K562 (cell line): ENCODE data around the gene TUBA3C. TPM values are rescaled to one million over a fixed set of nuclear protein-coding genes. Genes with fewer than 3 reads are reported as not detected.

Experiments
- ATAC-seq: fragments of 200-7000 bp; cut with Tn5 transposase; 3 replicates; pipeline ENCODE4 v1.9.1; 2020; ENCODE audit warnings: moderate library complexity
- BruUV-seq: library from RNA; stranded (reverse); fragments of 400-500 nt; replicated peaks from 2 replicates; lab custom pipeline; 2021; lab: Mats Ljungman, UMichigan
- CTCF ChIA-PET: fragments of 300-600 bp; formaldehyde crosslinking; extraction: SDS; loops from one replicate; lab custom pipeline; 2021; ENCODE audit warnings: low intra/inter-chr PET ratio; lab: Yijun Ruan, JAX
- POLR2A ChIA-PET: fragments of 300-600, 350-650 bp; sonication (Branson Sonifier 250); formaldehyde crosslinking; extraction: SDS; loops from one replicate; lab custom pipeline; 2021; ENCODE audit warnings: antibody characterized with exemption, inconsistent platforms; lab: Yijun Ruan, JAX
- DNase-seq, 4 experiments: peaks; one replicate each; pipeline versions ENCODE4 v3.0.0 to v3.0.0-alpha.2; 2011 to 2018; ENCODE audit warnings: low spot score in 3 of 4, mixed read lengths in 3 of 4; ENCODE audit errors: extremely low read depth in 1 of 4
- FAIRE-seq: peaks from 2 replicates; lab custom pipeline; 2011; peaks lifted over from hg19 to GRCh38; lab: Jason Lieb, UNC
- H2AFZ ChIP-seq: 2 replicates; pipeline ENCODE4 v1.6.0; 2011; ENCODE audit warnings: low read depth, low read length, control low read depth, inconsistent platforms
- H3K27ac ChIP-seq: fragments of 200-600 bp; 3 replicates; pipeline ENCODE4 v1.8.0; 2011; ENCODE audit warnings: low read depth, mild to moderate bottlenecking, control low read depth, inconsistent platforms, low read length, moderate library complexity, mixed read lengths; ENCODE audit errors: extremely low read depth
- H3K27me3 ChIP-seq, 2 experiments: fragments of 300-600 bp in 1 of 2; 2 replicates in 1 of 2; 3 replicates in 1 of 2; pipeline versions ENCODE4 v1.6.0 to v1.8.0; 2011; ENCODE audit warnings: inconsistent platforms in 2 of 2, low read length in 2 of 2, mild to moderate bottlenecking in 1 of 2, mixed read lengths in 1 of 2, moderate library complexity in 1 of 2; ENCODE audit not compliant: control insufficient read depth in 2 of 2, insufficient read depth in 2 of 2
- H3K36me3 ChIP-seq: fragments of 300-600 bp; 3 replicates; pipeline ENCODE4 v1.8.0; 2011; ENCODE audit warnings: mild to moderate bottlenecking, low read length, inconsistent platforms; ENCODE audit not compliant: control insufficient read depth, insufficient read depth
- H3K4me1 ChIP-seq, 2 experiments: fragments of 200-600 bp in 1 of 2; replicated peaks in 1 of 2; 2 replicates in 1 of 2; 3 replicates in 1 of 2; pipeline versions ENCODE4 v1.5.1 to v1.8.0; 2011; ENCODE audit warnings: inconsistent platforms in 2 of 2, low read length in 2 of 2, mild to moderate bottlenecking in 1 of 2, mixed read lengths in 1 of 2, moderate library complexity in 1 of 2; ENCODE audit not compliant: control insufficient read depth in 2 of 2, insufficient read depth in 2 of 2
- H3K4me2 ChIP-seq: 2 replicates; pipeline ENCODE4 v1.6.1; 2011; ENCODE audit warnings: low read length, control low read depth, inconsistent platforms, mixed read lengths; ENCODE audit not compliant: insufficient read depth
- H3K4me3 ChIP-seq: fragments of 200-600 bp; sonication (generic), shearing (Covaris generic); 2 replicates; pipeline ENCODE4 v1.5.1; 2016; ENCODE audit warnings: control low read depth, inconsistent platforms
- H3K79me2 ChIP-seq: fragments of 200-600 bp; 3 replicates; pipeline ENCODE4 v1.8.0; 2011; ENCODE audit warnings: low read length, inconsistent platforms; ENCODE audit not compliant: control insufficient read depth, insufficient read depth
- H3K9ac ChIP-seq, 2 experiments: 2 replicates each; pipeline versions ENCODE4 v1.6.0 to v1.6.1; 2011; ENCODE audit warnings: low read depth in 2 of 2, low read length in 2 of 2, control low read depth in 1 of 2, inconsistent platforms in 1 of 2, mild to moderate bottlenecking in 1 of 2, mixed read lengths in 1 of 2; ENCODE audit not compliant: insufficient read depth in 1 of 2
- H3K9me1 ChIP-seq: one replicate; pipeline ENCODE4 v1.6.0; 2011; ENCODE audit warnings: inconsistent platforms, mild to moderate bottlenecking, low read length, moderate library complexity; ENCODE audit not compliant: control insufficient read depth, insufficient read depth
- H3K9me3 ChIP-seq: replicated peaks from 2 replicates; pipeline ENCODE4 v1.5.1; 2011; ENCODE audit warnings: low read depth, low read length, inconsistent platforms; ENCODE audit not compliant: control insufficient read depth, insufficient read depth
- H4K20me1 ChIP-seq: replicated peaks from 2 replicates; pipeline ENCODE4 v1.6.1; 2011; ENCODE audit warnings: low read length, inconsistent platforms, mixed read lengths; ENCODE audit not compliant: control insufficient read depth, insufficient read depth
- SMARCA5 ChIP-seq: fragments of 450-650 bp; IDR thresholded peaks from 2 replicates; pipeline ENCODE4 v1.6.1; 2016
- SP1 ChIP-seq: sonication (generic); formaldehyde crosslinking; IDR thresholded peaks from 2 replicates; pipeline ENCODE4 v1.8.1; 2022; ENCODE audit warnings: mild to moderate bottlenecking, missing genetic modification reagents
- TBP ChIP-seq: optimal IDR thresholded peaks from 2 replicates; pipeline ENCODE3; 2011; ENCODE audit warnings: low read depth, low read length, improper control_type of control experiment
- TEAD2 ChIP-seq: fragments of 450-650 bp; IDR thresholded peaks from 2 replicates; pipeline ENCODE4 v1.6.1; 2016; ENCODE audit warnings: missing genetic modification characterization, control low read depth, missing compliant biosample characterization
- ZKSCAN3 ChIP-seq: fragments of 250-450 bp; sonication (Bioruptor Pico); IDR thresholded peaks from 2 replicates; pipeline ENCODE4 v1.4.0; 2020
- WGBS: fragments of 100-300 bp; shearing (Covaris generic); methylation state at CpG from one replicate; pipeline ENCODE4 v1.1.6; 2016; ENCODE audit warnings: low coverage, mixed read lengths; ENCODE audit not compliant: insufficient coverage; ENCODE audit errors: missing lambda C conversion rate; 5-methylcytosine and 5-hydroxymethylcytosine counted together
- in situ Hi-C: fragments of 300-500 bp; cut with MboI; formaldehyde crosslinking; loops from 4 replicates; pipeline ENCODE4 v1.15.0; 2018; ENCODE audit warnings: inconsistent platforms, mixed read lengths
- intact Hi-C: fragments of 100-400 bp; cut with micrococcal nuclease; formaldehyde crosslinking; loops from 2 replicates; pipeline ENCODE4 v1.14.2; 2022
- polyA plus RNA-seq, 8 experiments: library from polyadenylated mRNA; depleted of rRNA in 4 of 8; stranded (reverse) in 5 of 8; unstranded in 3 of 8; fragments of >200 nt; fragmentation: Nextera tagmentation in 2 of 8; fragmentation: Illumina TruSeq in 1 of 8; extraction: Ambion mirVana in 2 of 8; extraction: Trizol in 1 of 8; gene quantifications; 2 replicates each; pipeline versions ENCODE4 v1.2.1 to v1.2.3, GENCODE V29; 2011 to 2014; ENCODE audit warnings: inconsistent platforms in 1 of 8, missing spikeins in 1 of 8
- total RNA-seq, 7 experiments: library from RNA; depleted of rRNA in 6 of 7; stranded (reverse); fragments of >200 nt in 6 of 7; fragmentation: Illumina TruSeq in 2 of 7; extraction: Trizol in 2 of 7; gene quantifications; 2 replicates each; pipeline versions ENCODE4 v1.2.1 to v1.2.3, GENCODE V29; 2011 to 2021; ENCODE audit warnings: low replicate concordance in 1 of 7
- TF ChIP-seq, protein P1 (sequence below): sonication (generic); formaldehyde crosslinking; IDR thresholded peaks from 2 replicates; pipeline ENCODE4 v1.8.0; 2022; ENCODE audit warnings: mild to moderate bottlenecking, missing genetic modification reagents
- TF ChIP-seq, protein P2 (sequence below): IDR thresholded peaks from 2 replicates; pipeline ENCODE4 v1.6.1; 2011; ENCODE audit warnings: borderline replicate concordance, low read depth, mild to moderate bottlenecking, moderate library complexity, low read length; ENCODE audit not compliant: insufficient read depth, poor library complexity, severe bottlenecking

Gene TUBA3C
- total and polyA plus RNA-seq, 9 of the 15 experiments (the other 6 are each of a cell fraction or from before 2014, with no cell fraction given): 0.10 to 4.2 (median 2.2) TPM

DNA sequence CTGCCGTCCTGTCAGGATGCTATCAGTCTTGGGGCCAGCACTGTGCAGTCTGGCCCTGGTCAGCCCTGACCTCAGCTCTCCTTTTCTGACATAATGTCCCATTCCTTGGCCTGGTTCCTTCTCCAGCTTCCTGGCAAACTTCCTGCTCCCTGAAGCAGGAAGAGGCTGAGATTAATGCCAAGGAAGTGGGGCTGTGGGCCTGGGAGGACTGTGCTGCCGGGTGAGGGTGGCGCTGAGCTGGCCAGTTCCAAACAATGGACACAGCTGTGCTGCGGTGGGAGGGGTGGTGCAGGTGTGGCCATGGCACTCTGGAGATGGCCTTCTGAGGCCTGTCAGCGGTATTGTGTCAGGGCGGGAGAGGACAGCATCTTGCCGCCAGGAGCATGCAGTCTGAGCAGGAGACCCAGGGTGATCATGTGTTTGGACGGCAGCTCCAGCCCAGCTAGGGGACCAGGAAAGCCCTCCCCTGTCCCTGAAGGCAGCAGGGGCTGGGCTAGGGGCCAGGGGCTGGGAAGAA is 30.9 kb downstream of the TUBA3C start:
- Histone ChIP-seq H3K9me3 (no peaks in the 10 kb centered on the region), H3K27ac (no peak overlapping the region), H3K9ac (no peak overlapping the region), H3K4me1 (peaks cover 0 to 5% of the 10 kb centered on the region in 2 experiments; a peak in 2 of 5 replicates), H3K4me2 (no peak overlapping the region), H3K4me3 (no peak overlapping the region), H3K79me2 (no peaks in the 10 kb centered on the region), H3K9me1 (no peaks in the 10 kb centered on the region), H4K20me1 (no peaks in the 10 kb centered on the region), H2AFZ (no peak overlapping the region), H3K27me3 (no peaks in the 10 kb centered on the region), H3K36me3 (no peaks in the 10 kb centered on the region)
- ChIA-PET CTCF (no interaction called here), POLR2A (no interaction called here)
- TF ChIP-seq, protein P1, sequence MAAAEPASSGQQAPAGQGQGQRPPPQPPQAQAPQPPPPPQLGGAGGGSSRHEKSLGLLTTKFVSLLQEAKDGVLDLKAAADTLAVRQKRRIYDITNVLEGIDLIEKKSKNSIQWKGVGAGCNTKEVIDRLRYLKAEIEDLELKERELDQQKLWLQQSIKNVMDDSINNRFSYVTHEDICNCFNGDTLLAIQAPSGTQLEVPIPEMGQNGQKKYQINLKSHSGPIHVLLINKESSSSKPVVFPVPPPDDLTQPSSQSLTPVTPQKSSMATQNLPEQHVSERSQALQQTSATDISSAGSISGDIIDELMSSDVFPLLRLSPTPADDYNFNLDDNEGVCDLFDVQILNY: no peak
- TF ChIP-seq SMARCA5 (no peak), TEAD2 (tag) (no peak), ZKSCAN3 (CRISPR knock-in tag) (no peak), TBP (no peak), SP1 (CRISPR knock-in tag) (no peak)
- TF ChIP-seq, protein P2, sequence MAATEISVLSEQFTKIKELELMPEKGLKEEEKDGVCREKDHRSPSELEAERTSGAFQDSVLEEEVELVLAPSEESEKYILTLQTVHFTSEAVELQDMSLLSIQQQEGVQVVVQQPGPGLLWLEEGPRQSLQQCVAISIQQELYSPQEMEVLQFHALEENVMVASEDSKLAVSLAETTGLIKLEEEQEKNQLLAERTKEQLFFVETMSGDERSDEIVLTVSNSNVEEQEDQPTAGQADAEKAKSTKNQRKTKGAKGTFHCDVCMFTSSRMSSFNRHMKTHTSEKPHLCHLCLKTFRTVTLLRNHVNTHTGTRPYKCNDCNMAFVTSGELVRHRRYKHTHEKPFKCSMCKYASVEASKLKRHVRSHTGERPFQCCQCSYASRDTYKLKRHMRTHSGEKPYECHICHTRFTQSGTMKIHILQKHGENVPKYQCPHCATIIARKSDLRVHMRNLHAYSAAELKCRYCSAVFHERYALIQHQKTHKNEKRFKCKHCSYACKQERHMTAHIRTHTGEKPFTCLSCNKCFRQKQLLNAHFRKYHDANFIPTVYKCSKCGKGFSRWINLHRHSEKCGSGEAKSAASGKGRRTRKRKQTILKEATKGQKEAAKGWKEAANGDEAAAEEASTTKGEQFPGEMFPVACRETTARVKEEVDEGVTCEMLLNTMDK: no peak
- intact Hi-C loops: no loop called here
- no peak for DNase-seq
- no peak for FAIRE-seq
- ATAC-seq: no peak
- 3% methylated on average over 4 of the region's 8 CpGs for WGBS
- BruUV-seq: no TSS peak
- in situ Hi-C loops: no loop called here
